Measurements from ENCODE around the gene RPA1. TPM values are rescaled to one million over a fixed set of nuclear protein-coding genes. Genes with fewer than 3 reads are reported as not detected.

The RPA1 gene
- total and polyA plus RNA-seq, 9 of the 15 experiments (the other 6 are each of a cell fraction or from before 2014, with no cell fraction given): 25.2 to 125 (median 47.4) TPM

GRCh38 chr17:1890758-1891450, 61.1 kb downstream of the RPA1 start:
- Histone ChIP-seq H3K9ac (ENCODE audit: insufficient read depth in 1 of 2, low read depth in 2 of 2, low read length in 2 of 2) (no peak overlapping the region), H3K4me3 (no peak overlapping the region), H2AFZ (ENCODE audit: low read depth, low read length) (no peak overlapping the region), H3K9me3 (replicated peaks; ENCODE audit: control insufficient read depth, insufficient read depth, low read depth, low read length) (no peaks in the 10 kb centered on the region), H3K36me3 (ENCODE audit: control insufficient read depth, insufficient read depth, low read length) (peaks cover 76% of the 10 kb centered on the region; the same call in 2 of the 3 replicates), H3K9me1 (ENCODE audit: control insufficient read depth, insufficient read depth, low read length) (no peaks in the 10 kb centered on the region), H3K4me1 (replicated peaks in 1 of 2; ENCODE audit: control insufficient read depth in 2 of 2, insufficient read depth in 2 of 2, low read length in 2 of 2) (no peaks in the 10 kb centered on the region), H4K20me1 (replicated peaks; ENCODE audit: control insufficient read depth, insufficient read depth, low read length) (no peaks in the 10 kb centered on the region), H3K4me2 (ENCODE audit: insufficient read depth, low read length) (no peak overlapping the region), H3K79me2 (ENCODE audit: control insufficient read depth, insufficient read depth, low read length) (no peaks in the 10 kb centered on the region), H3K27ac (ENCODE audit: extremely low read depth, low read depth, low read length) (no peak overlapping the region), H3K27me3 (ENCODE audit: control insufficient read depth in 2 of 2, insufficient read depth in 2 of 2, low read length in 2 of 2) (no peaks in the 10 kb centered on the region)
- DNase-seq (ENCODE audit: extremely low read depth in 1 of 4, low spot score in 3 of 4) (no peak), FAIRE-seq (no peak), ATAC-seq (no peak)
- CTCF ChIA-PET (ENCODE audit: low intra/inter-chr PET ratio): no interaction called here
- POLR2A ChIA-PET: no interaction called here
- TF ChIP-seq ZNF134 (CRISPR knock-in tag; conservative IDR thresholded peaks at IDR 0.05) (no peak), EP300 (IDR thresholded peaks at IDR 0.05; ENCODE audit: low read length) (no peak), SNIP1 (IDR thresholded peaks at IDR 0.05; ENCODE audit: low read depth) (no peak), SPI1 (IDR thresholded peaks at IDR 0.05; ENCODE audit: borderline replicate concordance, low read depth, low read length) (no peak)
- WGBS (ENCODE audit: insufficient coverage, low coverage, missing lambda C conversion rate): 82% methylated on average over 15 of the region's 15 CpGs
- no TSS peak for BruUV-seq (replicated peaks)
- in situ Hi-C loops (cut with MboI) (no loop called here), intact Hi-C loops (cut with micrococcal nuclease) (no loop called here)

GRCh38 chr17:1894753-1895339, 65.0 kb downstream of the RPA1 start:
- DNase-seq (ENCODE audit: extremely low read depth in 1 of 4, low spot score in 3 of 4) (peak in 1 of 4 experiments; percentile 16), ATAC-seq (no peak), FAIRE-seq (peak; percentile 23)
- H3K4me3 ChIP-seq: no peak overlapping the region
- in situ Hi-C loops (cut with MboI) (no loop called here), intact Hi-C loops (cut with micrococcal nuclease) (no loop called here)
- H3K27me3 ChIP-seq (ENCODE audit: control insufficient read depth in 2 of 2, insufficient read depth in 2 of 2, low read length in 2 of 2): no peaks in the 10 kb centered on the region
- H4K20me1 ChIP-seq (replicated peaks; ENCODE audit: control insufficient read depth, insufficient read depth, low read length): no peaks in the 10 kb centered on the region
- no peaks in the 10 kb centered on the region for H3K9me3 ChIP-seq (replicated peaks; ENCODE audit: control insufficient read depth, insufficient read depth, low read depth, low read length)
- ChIA-PET CTCF (ENCODE audit: low intra/inter-chr PET ratio) (no interaction called here), POLR2A (no interaction called here)
- WGBS (ENCODE audit: insufficient coverage, low coverage, missing lambda C conversion rate): 80% methylated on average over 7 of the region's 7 CpGs
- TF ChIP-seq CBFA2T3 (IDR thresholded peaks at IDR 0.05) (no peak), FOSL1 (tag; conservative IDR thresholded peaks at IDR 0.05) (no peak), TCF3 (CRISPR knock-in tag; IDR thresholded peaks at IDR 0.05) (peak; percentile 52), JUND (IDR thresholded peaks at IDR 0.05; ENCODE audit: borderline replicate concordance, low read depth, low read length) (peak; percentile 31; the same call in 1 of the 2 replicates), JUND (tag; IDR thresholded peaks at IDR 0.05; ENCODE audit: borderline replicate concordance, low read depth, low read length) (0 out of 3 replicates have a peak, but pooled peaks have one; percentile 16)
- TF ChIP-seq, protein P1, sequence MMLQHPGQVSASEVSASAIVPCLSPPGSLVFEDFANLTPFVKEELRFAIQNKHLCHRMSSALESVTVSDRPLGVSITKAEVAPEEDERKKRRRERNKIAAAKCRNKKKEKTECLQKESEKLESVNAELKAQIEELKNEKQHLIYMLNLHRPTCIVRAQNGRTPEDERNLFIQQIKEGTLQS (IDR thresholded peaks at IDR 0.05): peak; percentile 29; the same call in 1 of the 2 replicates
- TF ChIP-seq, protein P1 (CRISPR knock-in tag; conservative IDR thresholded peaks at IDR 0.05): no peak
- H3K4me1 ChIP-seq (replicated peaks in 1 of 2; ENCODE audit: control insufficient read depth in 2 of 2, insufficient read depth in 2 of 2, low read length in 2 of 2): no peaks in the 10 kb centered on the region
- H3K27ac ChIP-seq (ENCODE audit: extremely low read depth, low read depth, low read length): no peak overlapping the region
- no peaks in the 10 kb centered on the region for H3K79me2 ChIP-seq (ENCODE audit: control insufficient read depth, insufficient read depth, low read length)
- no peak overlapping the region for H3K4me2 ChIP-seq (ENCODE audit: insufficient read depth, low read length)
- BruUV-seq (replicated peaks): no TSS peak
- H2AFZ ChIP-seq (ENCODE audit: low read depth, low read length): no peak overlapping the region
- peaks cover 70% of the 10 kb centered on the region; the same call in 2 of the 3 replicates for H3K36me3 ChIP-seq (ENCODE audit: control insufficient read depth, insufficient read depth, low read length)
- no peaks in the 10 kb centered on the region for H3K9me1 ChIP-seq (ENCODE audit: control insufficient read depth, insufficient read depth, low read length)
- H3K9ac ChIP-seq (ENCODE audit: insufficient read depth in 1 of 2, low read depth in 2 of 2, low read length in 2 of 2): peak overlapping the region in 1 of 2 experiments; percentile 50; a peak in 1 of 4 replicates
